SKM-1 (cell line): ENCODE data around the gene IL10.

Experiments used
- DNase-seq: peaks from one replicate; lab custom pipeline; 2025; ENCODE audit not compliant: unreplicated experiment; lab: John Stamatoyannopoulos, UW

IL10 gene

DNA sequence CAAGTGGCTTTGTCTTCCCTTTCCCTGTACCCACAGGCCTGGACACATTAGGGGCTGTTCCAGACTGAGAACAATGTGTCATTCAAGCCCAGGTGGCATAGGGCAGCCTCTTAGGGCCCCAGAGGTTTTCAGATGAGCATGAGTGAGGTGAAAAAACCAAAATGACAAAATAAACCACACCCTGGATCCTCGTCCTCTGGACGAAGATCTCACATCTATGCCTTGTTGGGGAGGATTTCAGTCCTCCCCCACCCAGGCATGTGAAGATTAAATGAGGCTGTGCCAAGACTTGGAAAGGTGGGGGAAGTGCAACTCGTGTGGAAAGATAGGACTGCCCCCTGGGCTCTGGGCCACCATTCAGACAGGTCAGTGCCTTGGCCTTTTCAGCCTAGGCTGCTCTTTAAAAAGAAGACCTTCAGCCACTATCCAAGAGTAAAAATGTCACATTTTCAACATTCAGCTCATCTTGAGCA is 34.5 kb downstream of the IL10 start:
- DNase-seq: no peak

DNA sequence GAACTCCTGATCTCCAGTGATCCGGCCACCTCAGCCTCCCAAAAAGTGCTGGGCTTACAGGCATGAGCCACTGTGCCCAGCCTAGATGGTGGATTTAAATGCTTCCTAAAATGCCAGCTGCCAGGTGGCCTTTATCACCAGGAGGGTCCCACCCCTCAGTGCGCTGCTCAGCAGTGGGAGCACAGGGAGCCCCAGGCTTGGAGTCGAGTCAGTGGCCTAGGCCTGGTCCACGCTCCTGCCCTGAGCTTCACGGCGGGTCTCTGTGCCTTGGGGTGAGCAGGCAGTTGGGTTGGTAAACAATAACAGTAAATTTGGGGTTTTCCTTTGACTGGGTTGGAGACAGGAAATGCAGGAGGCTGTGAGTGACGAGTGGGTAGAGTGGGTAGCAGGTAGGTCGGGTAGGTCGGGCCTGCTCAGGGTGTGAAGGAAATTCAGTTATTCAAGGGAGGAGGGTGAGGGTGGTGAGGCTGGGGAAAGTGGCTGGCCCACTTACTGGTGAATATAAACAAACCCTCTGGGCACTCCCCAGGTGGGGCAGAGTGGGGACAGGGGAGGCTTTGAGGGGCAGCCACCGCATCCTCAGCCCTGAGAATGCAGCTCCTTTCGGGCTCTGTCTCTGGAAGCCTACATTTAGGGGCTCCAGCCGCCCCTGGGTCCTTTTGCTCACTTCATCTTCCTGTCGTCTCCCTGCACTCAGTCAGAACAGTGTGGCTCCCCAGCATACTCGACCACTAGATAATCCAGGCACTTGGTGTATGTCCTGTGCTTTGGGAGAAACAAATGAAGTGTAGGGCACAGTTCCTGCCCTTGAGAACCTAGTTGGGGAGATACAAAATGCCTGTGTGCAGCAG is 35.2 kb downstream of the IL10 start:
- no peak for DNase-seq

GRCh38 chr1:206735553-206736031 is 36.7 kb downstream of the IL10 start:
- no peak for DNase-seq

GRCh38 chr1:206734499-206735142 is 37.7 kb downstream of the IL10 start:
- peak; percentile 67 for DNase-seq

DNA sequence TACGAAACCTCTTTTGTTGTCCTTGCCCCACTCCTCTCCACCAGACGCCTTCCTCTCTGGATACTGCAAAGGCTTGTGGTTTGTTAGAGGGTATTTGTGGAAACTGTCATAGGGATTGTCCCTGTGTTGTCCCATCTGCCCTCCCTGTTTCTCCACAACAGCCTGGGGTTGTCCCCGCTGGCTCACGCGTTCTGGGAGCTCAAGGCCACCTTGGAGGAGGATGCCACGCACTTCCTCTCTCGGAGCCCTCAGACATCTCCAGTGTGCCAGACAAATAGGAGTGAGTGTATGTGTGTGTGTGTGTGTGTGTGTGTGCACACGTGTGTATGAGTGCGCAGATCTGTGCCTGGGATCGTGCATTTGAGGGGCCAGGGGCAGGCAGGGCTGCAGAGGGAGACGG is 39.3 kb downstream of the IL10 start:
- no peak for DNase-seq

DNA sequence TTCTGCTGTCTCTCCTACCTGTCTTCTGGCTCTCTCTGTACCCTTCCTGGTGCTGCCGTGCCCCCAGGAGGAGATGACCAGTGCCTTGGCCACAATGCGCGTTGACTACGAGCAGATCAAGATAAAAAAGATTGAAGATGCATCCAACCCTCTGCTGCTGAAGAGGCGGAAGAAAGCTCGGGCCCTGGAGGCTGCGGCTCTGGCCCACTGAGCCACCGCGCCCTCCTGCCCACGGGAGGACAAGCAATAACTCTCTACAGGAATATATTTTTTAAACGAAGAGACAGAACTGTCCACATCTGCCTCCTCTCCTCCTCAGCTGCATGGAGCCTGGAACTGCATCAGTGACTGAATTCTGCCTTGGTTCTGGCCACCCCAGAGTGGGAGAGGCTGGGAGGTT is 39.8 kb downstream of the IL10 start:
- DNase-seq: no peak

DNA sequence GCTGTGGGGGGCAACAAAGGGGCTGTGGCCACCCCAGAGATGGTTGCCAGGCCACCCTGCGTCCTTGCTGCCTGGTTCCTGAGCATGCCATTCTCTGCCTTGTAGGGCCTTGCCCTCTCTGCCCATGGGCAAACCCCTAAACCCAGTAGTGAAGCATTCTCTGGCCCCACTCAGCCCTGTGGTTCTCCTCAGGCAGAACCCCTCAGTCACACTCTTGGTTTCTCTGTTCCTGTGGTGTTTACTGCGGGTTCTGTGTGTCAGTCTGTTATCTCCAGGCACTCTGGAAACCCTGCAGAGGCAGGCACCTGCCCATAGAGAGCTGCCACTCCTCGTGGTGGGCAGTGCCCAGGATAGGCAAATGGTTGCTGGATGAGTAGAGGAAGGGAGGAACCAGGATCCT is 42.8 kb downstream of the IL10 start:
- DNase-seq: no peak

DNA sequence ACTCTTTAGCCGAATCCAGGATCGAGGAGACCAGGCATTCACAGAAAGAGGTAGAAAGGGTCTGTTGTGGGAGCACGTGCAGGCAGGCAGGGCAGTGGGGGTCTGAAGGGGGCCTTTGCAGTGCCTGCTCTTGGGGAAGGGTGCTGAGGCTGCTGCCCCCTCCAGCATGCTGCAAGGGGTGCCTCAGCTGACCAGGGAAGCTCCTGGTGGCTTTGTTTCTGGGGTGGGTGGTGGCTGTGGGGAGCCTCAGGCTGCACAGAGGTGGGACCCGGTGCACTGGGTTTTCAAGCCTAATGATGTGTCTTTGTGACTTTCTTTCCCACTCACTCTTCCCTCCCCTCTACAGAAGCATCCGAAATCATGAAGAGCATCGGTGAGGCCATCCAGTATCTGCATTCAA is 43.2 kb downstream of the IL10 start:
- DNase-seq: no peak

DNA sequence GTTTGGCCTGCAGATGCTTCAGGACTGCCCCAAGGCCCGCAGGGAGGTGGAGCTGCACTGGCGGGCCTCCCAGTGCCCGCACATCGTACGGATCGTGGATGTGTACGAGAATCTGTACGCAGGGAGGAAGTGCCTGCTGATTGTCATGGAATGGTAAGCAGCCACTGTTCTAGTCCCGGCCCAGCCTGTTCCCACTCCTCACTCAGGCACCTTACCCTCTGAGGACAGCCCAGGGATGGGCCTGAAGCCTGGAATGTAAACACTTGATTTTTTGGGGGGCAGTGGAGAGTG is 43.7 kb downstream of the IL10 start:
- DNase-seq: no peak

- DNase-seq: no peak
Measured at GRCh38 chr1:206727981-206728696, 44.2 kb downstream of the IL10 start.

- peak; percentile 85 for DNase-seq
Measured at GRCh38 chr1:206725109-206725963, 47.0 kb downstream of the IL10 start.

- peak; percentile 41 for DNase-seq
Measured at GRCh38 chr1:206723805-206724472, 48.4 kb downstream of the IL10 start.

- DNase-seq: no peak
Measured at GRCh38 chr1:206723462-206723804, 48.9 kb downstream of the IL10 start.

DNA sequence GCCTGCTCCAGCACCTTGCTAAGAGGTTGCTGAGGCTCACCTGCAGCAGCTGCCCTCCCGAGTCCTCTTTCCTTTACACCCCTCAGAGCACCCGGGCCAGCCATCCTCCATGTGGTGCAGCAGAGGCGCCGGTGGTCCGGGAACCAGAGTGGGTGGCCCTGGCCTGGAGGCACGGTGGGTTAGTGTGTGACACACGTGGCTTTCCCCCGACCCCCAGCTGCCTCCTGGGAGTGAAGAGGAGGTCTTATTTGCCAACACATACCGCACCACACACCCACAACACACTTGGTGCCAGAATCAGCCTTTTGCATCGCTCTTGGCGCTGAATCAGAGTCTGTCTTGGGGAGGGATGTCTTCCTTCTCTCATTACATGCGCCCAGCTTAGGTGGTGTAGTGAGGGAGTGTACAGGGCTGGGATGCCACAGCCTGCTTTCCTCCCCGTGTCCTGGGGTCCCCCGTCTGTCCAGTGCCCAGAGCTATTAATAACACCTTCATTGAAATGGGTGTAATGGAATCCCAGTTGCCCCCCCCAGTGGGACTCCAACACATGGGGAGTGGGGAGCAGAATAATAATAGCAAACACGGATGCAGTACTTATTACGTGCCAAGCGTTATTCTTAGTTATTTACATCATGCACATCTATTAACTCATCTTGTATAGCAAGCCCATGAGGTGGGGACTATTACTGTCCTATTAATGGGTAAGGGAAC is 49.4 kb downstream of the IL10 start:
- no peak for DNase-seq

- no peak for DNase-seq
Measured at GRCh38 chr1:206721454-206721853, 50.8 kb downstream of the IL10 start.

- DNase-seq: no peak
Measured at GRCh38 chr1:206719169-206719839, 53.0 kb downstream of the IL10 start.

- DNase-seq: no peak
Measured at GRCh38 chr1:206717674-206717989, 54.7 kb downstream of the IL10 start.
